Endothelial cell (in vitro differentiated cells): ENCODE measurements around the gene NHERF1. TPM values are rescaled to one million over a fixed set of nuclear protein-coding genes. Genes with fewer than 3 reads are reported as not detected.

ENCODE experiments used
- DNase-seq: peaks from one replicate; pipeline ENCODE4 v3.0.0; 2021; ENCODE audit warnings: low spot score
- H3K27ac Mint-ChIP-seq: one replicate; pipeline ENCODE4 v1.8.0; 2021; ENCODE audit warnings: mixed read lengths, inconsistent platforms; ENCODE audit not compliant: unreplicated experiment
- H3K27me3 Mint-ChIP-seq: one replicate; pipeline ENCODE4 v1.8.0; 2021; ENCODE audit warnings: mild to moderate bottlenecking, moderate library complexity, mixed read lengths, inconsistent platforms; ENCODE audit not compliant: unreplicated experiment
- H3K36me3 Mint-ChIP-seq: one replicate; pipeline ENCODE4 v1.8.0; 2021; ENCODE audit warnings: mild to moderate bottlenecking, low read depth, mixed read lengths, inconsistent platforms; ENCODE audit not compliant: unreplicated experiment
- H3K4me1 Mint-ChIP-seq: one replicate; pipeline ENCODE4 v1.8.0; 2021; ENCODE audit warnings: mild to moderate bottlenecking, mixed read lengths, inconsistent platforms; ENCODE audit not compliant: unreplicated experiment
- H3K4me3 Mint-ChIP-seq: one replicate; pipeline ENCODE4 v1.8.0; 2021; ENCODE audit warnings: mild to moderate bottlenecking, mixed read lengths, inconsistent platforms; ENCODE audit not compliant: unreplicated experiment
- H3K9me3 Mint-ChIP-seq: one replicate; pipeline ENCODE4 v1.8.0; 2021; ENCODE audit warnings: mixed read lengths, inconsistent platforms; ENCODE audit not compliant: unreplicated experiment
- CTCF ChIP-seq: fragments of 200-600 bp; sonication (generic); IDR thresholded peaks from one replicate; pipeline ENCODE4 v1.5.0; 2021; ENCODE audit warnings: antibody characterized with exemption; ENCODE audit not compliant: unreplicated experiment
- total RNA-seq: library from RNA; stranded (reverse); fragmentation: NEBNext Ultra II Directional; extraction: Animal tissue kit (Norgen Biotek cat#: 25700); gene quantifications from one replicate; pipeline ENCODE4 v1.2.1, GENCODE V29; 2021; ENCODE audit not compliant: unreplicated experiment

The NHERF1 gene
- total RNA-seq, 1 donor from 2014 or later, result 30.5 TPM

GRCh38 chr17:74740173-74740572 is 8.3 kb upstream of the NHERF1 start:
- Mint-ChIP-seq H3K27me3 (peaks cover 11% of the 10 kb centered on the region), H3K27ac (no peak overlapping the region), H3K4me3 (no peak overlapping the region), H3K36me3 (no peaks in the 10 kb centered on the region), H3K4me1 (peaks cover 42% of the 10 kb centered on the region), H3K9me3 (no peaks in the 10 kb centered on the region)
- no peak for TF ChIP-seq CTCF
- DNase-seq, result no peak

- no peak for DNase-seq
- Mint-ChIP-seq H3K27ac (no peak overlapping the region), H3K36me3 (no peaks in the 10 kb centered on the region), H3K27me3 (peaks cover 11% of the 10 kb centered on the region), H3K4me1 (peaks cover 42% of the 10 kb centered on the region), H3K4me3 (no peak overlapping the region), H3K9me3 (no peaks in the 10 kb centered on the region)
- no peak for TF ChIP-seq CTCF
Measured at GRCh38 chr17:74740641-74741387, 7.6 kb upstream of the NHERF1 start.

- no peak for DNase-seq
- Mint-ChIP-seq H3K4me3 (no peak overlapping the region), H3K27me3 (peaks cover 10% of the 10 kb centered on the region), H3K9me3 (no peaks in the 10 kb centered on the region), H3K4me1 (peaks cover 47% of the 10 kb centered on the region), H3K27ac (no peak overlapping the region), H3K36me3 (no peaks in the 10 kb centered on the region)
- no peak for TF ChIP-seq CTCF
Measured at GRCh38 chr17:74742153-74742515, 6.3 kb upstream of the NHERF1 start.

- peak overlapping the region; percentile 61 for H3K27ac Mint-ChIP-seq
- H3K4me3 Mint-ChIP-seq, result no peak overlapping the region
- H3K36me3 Mint-ChIP-seq, result no peaks in the 10 kb centered on the region
- peaks cover 54% of the 10 kb centered on the region for H3K4me1 Mint-ChIP-seq
- H3K9me3 Mint-ChIP-seq, result no peaks in the 10 kb centered on the region
- no peak for TF ChIP-seq CTCF
- DNase-seq, result no peak
- H3K27me3 Mint-ChIP-seq, result peaks cover 10% of the 10 kb centered on the region
Measured at GRCh38 chr17:74742978-74743545, 5.4 kb upstream of the NHERF1 start.

GRCh38 chr17:74743755-74744154 is 4.7 kb upstream of the NHERF1 start:
- Mint-ChIP-seq H3K27ac (peak overlapping the region; percentile 33), H3K9me3 (no peaks in the 10 kb centered on the region), H3K27me3 (peaks cover 10% of the 10 kb centered on the region), H3K36me3 (no peaks in the 10 kb centered on the region), H3K4me3 (no peak overlapping the region), H3K4me1 (peaks cover 52% of the 10 kb centered on the region)
- DNase-seq, result no peak
- no peak for TF ChIP-seq CTCF
